ENCODE results near the gene DDX41. TPM values are rescaled to one million over a fixed set of nuclear protein-coding genes. Genes with fewer than 3 reads are reported as not detected.
"Not testable (repeated sequence)": the region's sequence is repeated elsewhere in the genome, so short reads cannot be mapped to it uniquely, and the experiment has no call there.

DDX41 gene
- total RNA-seq, 2 donors from 2014 or later = 58.6 to 66.9 TPM

DNA sequence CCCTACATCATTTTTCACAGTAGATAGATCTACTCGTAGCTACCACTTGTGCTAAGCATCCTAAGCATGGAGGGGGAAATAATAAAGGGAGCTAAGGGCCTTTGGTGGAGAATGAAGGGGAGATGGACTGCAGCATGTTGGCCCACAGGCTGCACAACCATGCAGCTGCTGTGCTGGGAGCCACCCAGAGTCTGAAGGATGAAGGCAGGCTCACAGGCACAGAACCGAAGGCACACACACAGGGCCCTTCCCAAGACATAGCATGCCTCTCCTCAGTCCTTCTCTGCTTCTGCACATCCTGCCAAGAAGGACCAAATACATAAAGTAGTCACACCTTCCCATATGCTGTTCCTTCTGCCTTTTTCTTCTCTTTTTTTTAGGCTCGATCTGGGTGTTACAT lies 31.0 kb upstream of the DDX41 start:
- no peak for DNase-seq
- Mint-ChIP-seq H3K27me3 (no peaks in the 10 kb centered on the region), H3K27ac (no peak overlapping the region), H3K36me3 (ENCODE audit: low read depth) (no peaks in the 10 kb centered on the region), H3K4me3 (no peak overlapping the region), H3K4me1 (peaks cover 28% of the 10 kb centered on the region)
- H3K9me3 ChIP-seq (ENCODE audit: control insufficient read depth, low read length, poor library complexity, severe bottlenecking) = no peaks in the 10 kb centered on the region
- no peak for ATAC-seq

DNA sequence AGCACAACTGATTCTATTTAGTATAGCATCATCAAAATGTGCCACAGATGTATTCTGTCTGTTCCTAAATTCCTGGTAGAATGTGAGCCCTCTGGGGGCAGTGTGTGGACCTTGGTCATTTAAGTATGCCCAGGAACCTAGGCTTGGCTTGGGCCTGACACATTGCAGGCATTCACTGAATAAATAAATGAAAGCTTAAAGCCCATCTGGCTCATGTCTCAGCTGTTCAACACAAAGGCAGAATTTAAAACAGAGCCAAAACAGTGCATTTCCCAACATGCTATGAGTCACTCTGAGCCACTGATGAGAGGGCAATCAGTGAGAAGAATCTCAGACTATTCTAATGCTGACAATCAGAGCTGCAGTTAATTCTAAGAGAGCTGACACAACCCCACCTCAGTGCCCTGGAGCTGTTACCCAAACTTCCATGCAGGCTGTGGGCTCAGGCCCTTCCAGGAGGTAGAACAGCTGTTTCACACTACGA lies 29.5 kb upstream of the DDX41 start:
- no peak for ATAC-seq
- H3K36me3 Mint-ChIP-seq (ENCODE audit: low read depth) = no peaks in the 10 kb centered on the region
- no peak overlapping the region for H3K4me3 Mint-ChIP-seq
- no peak for DNase-seq
- H3K4me1 Mint-ChIP-seq = peaks cover 26% of the 10 kb centered on the region
- no peaks in the 10 kb centered on the region for H3K27me3 Mint-ChIP-seq
- H3K27ac Mint-ChIP-seq = peak overlapping the region; percentile 49
- H3K9me3 ChIP-seq (ENCODE audit: control insufficient read depth, low read length, poor library complexity, severe bottlenecking) = no peaks in the 10 kb centered on the region

DNA sequence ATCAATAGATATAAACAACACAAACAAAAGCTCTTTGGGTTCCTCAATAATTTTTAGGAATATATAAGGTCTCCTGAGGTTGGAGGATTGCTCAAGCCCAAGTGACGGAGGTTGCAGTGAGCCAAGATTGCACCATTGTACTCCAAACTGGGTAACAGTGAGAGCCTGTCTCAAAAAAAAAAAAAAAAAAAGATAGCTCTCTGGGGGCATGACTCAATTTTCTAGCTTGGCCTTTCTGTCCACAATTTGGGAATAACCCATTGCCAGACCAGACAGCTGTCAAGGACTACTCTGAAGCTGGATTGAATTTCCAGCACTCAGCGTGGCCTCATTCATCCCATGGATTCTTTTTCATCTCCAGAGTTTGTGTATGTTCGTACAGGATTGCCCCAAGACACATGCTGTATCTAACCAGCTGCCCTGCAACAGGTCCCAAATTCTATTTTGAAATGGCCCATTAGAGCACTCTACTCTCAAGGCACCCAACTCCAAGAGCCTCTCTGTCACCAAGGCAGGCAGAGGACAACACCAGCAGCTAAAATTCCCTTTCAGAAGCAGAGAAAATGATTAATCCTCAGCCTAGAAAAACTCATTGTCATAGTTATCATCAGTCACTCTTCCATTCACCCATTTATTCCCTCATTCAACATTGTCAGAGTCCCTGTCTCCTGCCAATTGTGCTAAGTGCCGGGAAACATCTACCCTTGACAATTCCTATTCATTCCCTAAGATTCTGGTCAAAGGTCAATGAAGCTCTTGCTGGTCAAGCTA lies 28.9 kb upstream of the DDX41 start:
- Mint-ChIP-seq H3K27ac (peak overlapping the region; percentile 49), H3K4me3 (no peak overlapping the region), H3K4me1 (peaks cover 28% of the 10 kb centered on the region), H3K27me3 (no peaks in the 10 kb centered on the region), H3K36me3 (ENCODE audit: low read depth) (no peaks in the 10 kb centered on the region)
- no peak for ATAC-seq
- no peaks in the 10 kb centered on the region for H3K9me3 ChIP-seq (ENCODE audit: control insufficient read depth, low read length, poor library complexity, severe bottlenecking)
- no peak for DNase-seq

DNA sequence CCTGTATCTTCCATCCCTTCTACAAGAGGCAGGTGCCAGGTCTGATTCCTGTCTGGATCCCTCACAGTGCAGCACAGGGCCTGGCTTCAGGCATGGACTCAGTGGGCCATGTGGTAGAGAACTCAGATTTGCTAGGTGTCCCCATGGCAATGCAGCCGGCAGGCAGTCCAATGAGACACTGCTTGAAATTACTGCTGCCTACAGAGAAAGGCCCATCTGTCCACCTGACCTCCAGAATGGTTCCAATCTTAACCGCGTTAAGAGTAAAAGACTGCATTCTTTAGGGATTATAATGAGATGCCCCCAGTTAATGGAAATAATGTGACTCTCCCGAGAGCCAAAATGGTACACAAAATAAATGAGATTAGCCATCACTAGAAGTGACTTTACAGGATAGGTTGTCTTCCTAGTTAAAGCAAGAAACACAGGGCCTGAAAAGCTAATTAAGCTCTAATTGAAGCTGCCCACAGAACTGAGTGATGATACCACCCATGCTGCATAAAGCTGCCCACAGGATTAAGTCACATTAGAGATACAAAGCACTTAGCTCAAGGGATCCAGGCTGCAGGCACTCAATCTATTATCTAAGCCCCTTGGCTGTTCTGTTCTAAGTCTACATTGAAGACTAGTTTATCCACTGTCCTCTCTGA lies 26.2 kb upstream of the DDX41 start:
- Mint-ChIP-seq H3K36me3 (ENCODE audit: low read depth) (no peaks in the 10 kb centered on the region), H3K4me1 (peaks cover 25% of the 10 kb centered on the region), H3K4me3 (no peak overlapping the region), H3K27ac (peak overlapping the region; percentile 84), H3K27me3 (no peaks in the 10 kb centered on the region)
- no peaks in the 10 kb centered on the region for H3K9me3 ChIP-seq (ENCODE audit: control insufficient read depth, low read length, poor library complexity, severe bottlenecking)
- no peak for DNase-seq
- no peak for ATAC-seq

DNA sequence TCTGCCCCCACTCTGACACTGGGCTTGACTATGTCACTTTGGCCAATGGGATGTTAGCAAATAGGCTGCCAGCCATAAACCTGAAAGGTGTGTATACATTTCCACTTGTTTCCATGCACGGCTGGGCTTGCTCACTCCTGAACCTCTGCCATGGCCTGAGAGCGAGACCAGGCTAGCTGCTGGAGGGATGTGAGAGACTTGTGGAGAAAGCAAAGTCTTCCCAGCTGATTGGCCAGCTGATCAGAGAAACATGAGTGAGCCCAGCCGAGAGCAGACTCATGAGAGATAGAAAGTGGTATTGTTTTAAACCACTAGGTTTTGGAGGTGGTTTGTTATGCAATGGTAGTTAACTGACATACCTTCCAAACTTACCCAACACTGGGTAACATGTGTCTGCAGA lies 23.7 kb upstream of the DDX41 start:
- no peaks in the 10 kb centered on the region for H3K36me3 Mint-ChIP-seq (ENCODE audit: low read depth)
- ATAC-seq (no peak), DNase-seq (no peak)
- peak overlapping the region; percentile 14 for H3K27ac Mint-ChIP-seq
- peaks cover 18% of the 10 kb centered on the region for H3K4me1 Mint-ChIP-seq
- H3K27me3 Mint-ChIP-seq = no peaks in the 10 kb centered on the region
- no peak overlapping the region for H3K4me3 Mint-ChIP-seq
- no peaks in the 10 kb centered on the region for H3K9me3 ChIP-seq (ENCODE audit: control insufficient read depth, low read length, poor library complexity, severe bottlenecking)

DNA sequence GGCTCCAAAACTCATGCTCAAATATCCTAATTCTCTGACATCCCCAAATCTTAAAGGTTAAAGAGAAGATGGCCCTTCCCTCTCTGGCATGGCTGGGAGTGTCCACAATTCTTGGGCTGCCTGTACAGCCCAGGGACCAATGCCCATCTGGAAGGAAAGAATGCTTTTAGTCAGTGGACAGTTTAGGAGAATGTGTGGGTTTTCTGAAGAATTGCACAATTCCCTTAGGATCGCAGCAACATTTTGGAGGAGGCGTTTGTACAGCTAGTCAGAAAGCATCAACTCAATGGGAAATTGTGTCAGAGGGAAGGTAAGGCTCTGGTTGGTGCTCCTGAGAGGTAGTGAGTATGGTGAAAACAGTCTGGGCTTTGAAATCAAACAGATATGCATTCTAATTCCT lies 22.6 kb upstream of the DDX41 start:
- Mint-ChIP-seq H3K27me3 (no peaks in the 10 kb centered on the region), H3K27ac (no peak overlapping the region), H3K36me3 (ENCODE audit: low read depth) (no peaks in the 10 kb centered on the region), H3K4me3 (no peak overlapping the region), H3K4me1 (peaks cover 18% of the 10 kb centered on the region)
- ATAC-seq = no peak
- DNase-seq = no peak
- no peaks in the 10 kb centered on the region for H3K9me3 ChIP-seq (ENCODE audit: control insufficient read depth, low read length, poor library complexity, severe bottlenecking)

DNA sequence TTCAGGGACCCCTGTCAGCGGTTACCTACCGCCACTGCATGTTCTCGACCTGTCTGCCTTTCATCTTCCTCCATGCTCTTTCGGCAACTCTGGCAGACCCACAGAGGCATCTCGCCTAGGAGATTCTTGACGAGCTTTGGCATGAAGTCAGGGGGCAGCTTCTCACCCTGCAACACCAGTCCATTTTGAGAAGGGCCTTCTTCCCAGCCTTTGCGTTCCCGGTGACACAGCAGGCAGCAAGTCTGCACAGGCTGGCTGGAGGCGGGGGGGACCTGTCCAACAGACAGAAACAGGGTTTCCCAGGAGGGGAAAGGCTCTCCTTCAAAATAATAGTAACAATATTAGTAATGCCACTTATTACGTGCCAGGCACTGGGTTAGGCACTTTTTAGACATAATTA lies 22.1 kb upstream of the DDX41 start:
- no peak overlapping the region for H3K27ac Mint-ChIP-seq
- no peaks in the 10 kb centered on the region for H3K36me3 Mint-ChIP-seq (ENCODE audit: low read depth)
- H3K4me3 Mint-ChIP-seq = no peak overlapping the region
- peaks cover 18% of the 10 kb centered on the region for H3K4me1 Mint-ChIP-seq
- H3K27me3 Mint-ChIP-seq = no peaks in the 10 kb centered on the region
- no peaks in the 10 kb centered on the region for H3K9me3 ChIP-seq (ENCODE audit: control insufficient read depth, low read length, poor library complexity, severe bottlenecking)
- DNase-seq = no peak
- no peak for ATAC-seq

DNA sequence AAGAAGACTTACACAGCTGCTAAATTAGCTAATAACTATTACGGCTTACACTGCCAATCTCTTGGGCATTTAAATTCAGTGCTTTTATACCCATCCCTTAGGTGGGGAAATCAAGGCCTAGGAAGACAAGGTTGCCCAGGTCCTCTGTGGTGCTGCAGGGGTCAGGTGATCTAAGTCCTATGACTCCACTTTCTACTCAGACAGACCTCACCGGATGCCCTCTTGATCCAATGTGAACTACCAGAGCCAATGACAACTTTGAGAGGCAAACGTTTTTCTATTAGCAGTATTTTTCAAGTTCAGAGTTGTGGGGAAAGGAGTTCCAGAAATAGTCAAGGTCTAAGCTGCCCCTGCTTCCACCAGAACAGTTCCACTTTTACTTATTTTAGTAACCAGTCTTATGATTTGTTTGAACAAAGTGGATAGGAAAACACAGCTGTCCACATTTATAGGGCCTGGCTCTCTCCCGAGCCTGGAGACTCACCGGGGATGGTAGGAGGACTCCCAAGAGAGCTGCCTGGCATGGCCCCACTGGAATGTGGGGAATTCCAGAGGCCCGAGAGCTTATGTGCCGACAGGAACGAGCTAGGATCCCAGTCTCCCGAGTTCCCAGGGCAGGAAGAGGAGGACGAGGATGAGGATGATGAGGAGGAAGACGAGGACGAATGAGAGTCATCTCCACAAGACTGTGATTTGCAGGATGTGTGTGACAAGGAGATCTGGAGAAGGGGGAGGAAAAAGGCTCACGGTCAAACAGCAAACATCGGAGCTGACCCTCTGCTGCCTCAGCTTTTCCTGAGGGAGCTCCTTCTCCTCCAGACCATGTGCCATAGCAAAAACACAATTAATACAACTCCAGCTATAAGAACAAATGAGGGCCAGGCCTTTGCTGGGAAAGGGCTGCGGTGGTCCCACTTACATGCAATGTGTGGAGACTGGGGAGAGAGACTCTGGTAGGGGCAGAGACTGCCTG lies 20.9 kb upstream of the DDX41 start:
- H3K9me3 ChIP-seq (ENCODE audit: control insufficient read depth, low read length, poor library complexity, severe bottlenecking) = no peaks in the 10 kb centered on the region
- Mint-ChIP-seq H3K4me1 (peaks cover 16% of the 10 kb centered on the region), H3K4me3 (no peak overlapping the region), H3K27ac (no peak overlapping the region), H3K27me3 (no peaks in the 10 kb centered on the region), H3K36me3 (ENCODE audit: low read depth) (no peaks in the 10 kb centered on the region)
- DNase-seq (no peak), ATAC-seq (no peak)

DNA sequence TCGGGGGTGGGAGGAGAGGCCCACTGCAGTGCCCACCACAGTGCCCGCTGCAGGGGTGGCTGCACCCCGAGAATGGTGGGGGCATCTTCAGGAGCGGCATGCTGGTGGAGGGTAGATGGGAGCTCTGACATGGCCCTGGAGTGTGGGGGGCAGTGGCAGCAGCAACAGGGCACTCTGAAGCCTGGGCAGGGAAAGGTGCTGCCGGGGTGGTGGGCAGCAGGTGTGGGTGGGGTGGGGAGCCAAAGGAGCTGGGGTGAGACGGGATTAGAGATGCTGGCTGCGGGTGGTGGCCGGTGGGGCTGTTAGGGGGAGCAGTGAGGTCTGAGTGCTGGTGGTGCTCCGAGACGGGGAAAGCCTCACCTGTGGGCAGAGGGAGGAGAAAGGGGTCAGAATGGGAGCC lies 19.6 kb upstream of the DDX41 start:
- Mint-ChIP-seq H3K4me1 (peaks cover 10% of the 10 kb centered on the region), H3K36me3 (ENCODE audit: low read depth) (peaks cover 3% of the 10 kb centered on the region), H3K27ac (no peak overlapping the region), H3K4me3 (no peak overlapping the region), H3K27me3 (no peaks in the 10 kb centered on the region)
- ATAC-seq (no peak), DNase-seq (no peak)
- H3K9me3 ChIP-seq (ENCODE audit: control insufficient read depth, low read length, poor library complexity, severe bottlenecking) = no peaks in the 10 kb centered on the region

DNA sequence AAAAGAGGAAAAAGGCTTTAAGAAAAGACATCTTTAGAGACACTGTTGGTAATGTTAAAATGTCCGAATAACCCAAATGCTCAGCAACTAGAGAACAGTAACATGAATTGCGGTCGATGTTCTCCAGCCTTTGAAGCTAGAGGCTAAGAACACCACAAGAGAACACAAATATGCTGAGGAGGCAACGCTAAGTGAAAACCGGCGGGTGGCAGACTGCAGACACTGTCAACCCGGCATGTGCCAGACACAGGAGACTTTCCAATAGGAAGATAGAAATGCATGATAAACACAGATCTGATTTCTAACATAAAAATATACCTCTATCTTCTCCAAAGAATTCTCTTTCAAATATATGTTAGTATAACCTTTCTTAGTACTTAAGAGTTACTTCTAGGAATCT lies 18.4 kb upstream of the DDX41 start:
- peaks cover 8% of the 10 kb centered on the region for H3K36me3 Mint-ChIP-seq (ENCODE audit: low read depth)

DNA sequence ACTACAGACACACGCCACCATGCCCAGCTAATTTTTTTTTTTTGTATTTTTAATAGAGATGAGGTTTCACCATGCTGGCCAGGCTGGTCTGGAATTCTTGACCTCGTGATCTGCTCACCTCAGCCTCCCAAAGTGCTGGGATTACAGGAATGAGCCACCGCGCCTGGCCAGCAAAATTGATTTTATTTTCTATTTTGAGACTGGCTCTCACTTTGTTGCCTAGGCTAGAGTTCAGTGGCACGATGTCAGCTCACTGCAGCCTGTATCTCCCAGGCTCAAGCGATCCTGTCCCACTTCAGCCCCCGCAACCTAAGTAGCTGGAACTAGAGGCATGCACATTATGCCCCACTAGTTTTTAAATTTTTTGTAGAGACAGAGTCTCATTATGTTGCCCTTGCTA lies 17.7 kb upstream of the DDX41 start:
- H3K27ac Mint-ChIP-seq; DNase-seq; H3K9me3 ChIP-seq (ENCODE audit: control insufficient read depth, low read length, poor library complexity, severe bottlenecking); H3K27me3 Mint-ChIP-seq; H3K36me3 Mint-ChIP-seq (ENCODE audit: low read depth); ATAC-seq: not testable (repeated sequence)
- peak overlapping the region; percentile 12 for H3K4me3 Mint-ChIP-seq
- H3K4me1 Mint-ChIP-seq = peaks cover 14% of the 10 kb centered on the region

More for the DNA sequence above, 18.4 kb upstream of the DDX41 start:
- ATAC-seq (no peak), DNase-seq (no peak)
- no peak overlapping the region for H3K4me3 Mint-ChIP-seq
- peak overlapping the region; percentile 16 for H3K27ac Mint-ChIP-seq
- no peaks in the 10 kb centered on the region for H3K27me3 Mint-ChIP-seq
- peaks cover 13% of the 10 kb centered on the region for H3K4me1 Mint-ChIP-seq
- H3K9me3 ChIP-seq (ENCODE audit: control insufficient read depth, low read length, poor library complexity, severe bottlenecking) = no peaks in the 10 kb centered on the region

DNA sequence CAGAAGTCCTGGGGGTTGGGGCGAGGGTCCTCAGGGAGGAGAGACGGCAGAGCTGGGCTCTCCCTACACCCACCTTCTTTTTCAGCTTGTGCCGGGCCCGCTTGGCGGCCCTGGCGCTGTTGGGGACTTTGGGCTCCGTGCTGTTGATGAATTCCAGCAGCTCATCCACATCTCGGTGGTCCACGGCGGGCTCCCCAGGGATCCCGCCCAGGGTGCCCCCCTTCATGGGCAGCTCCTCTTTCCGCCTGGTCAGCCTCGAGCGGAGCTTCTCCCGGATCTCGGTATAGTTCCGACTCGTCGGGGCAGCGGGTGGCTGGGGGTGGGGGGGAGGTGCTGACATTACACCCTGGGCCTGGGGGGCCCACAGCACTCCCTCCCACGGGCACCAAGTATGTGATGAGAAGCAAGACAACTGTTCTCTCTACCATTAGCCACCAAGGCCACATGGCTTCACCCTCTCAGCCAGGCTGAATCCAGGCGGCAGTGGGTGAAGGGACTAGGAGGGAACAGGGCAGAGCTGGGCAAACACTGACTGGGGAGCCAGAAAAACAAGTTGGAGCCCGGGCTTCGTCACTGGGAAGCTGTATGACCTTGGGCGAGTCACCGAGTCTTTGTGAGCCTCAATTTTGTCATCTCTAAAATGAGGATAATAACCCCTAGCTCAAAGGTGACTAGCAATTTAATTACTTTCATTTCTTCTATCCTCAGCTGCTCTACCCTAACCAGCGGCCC lies 14.6 kb upstream of the DDX41 start:
- no peaks in the 10 kb centered on the region for H3K9me3 ChIP-seq (ENCODE audit: control insufficient read depth, low read length, poor library complexity, severe bottlenecking)
- Mint-ChIP-seq H3K27ac (peak overlapping the region; percentile 11), H3K4me3 (no peak overlapping the region), H3K36me3 (ENCODE audit: low read depth) (peaks cover 10% of the 10 kb centered on the region), H3K27me3 (no peaks in the 10 kb centered on the region), H3K4me1 (peaks cover 11% of the 10 kb centered on the region)
- DNase-seq = no peak
- no peak for ATAC-seq

Measured in T-helper 17 cell (primary cell).